GM19468 (cell line): Measurements from ENCODE around the gene DRD2.

Source experiments
- ATAC-seq: cut with Tn5 transposase; IDR thresholded peaks from one replicate; pipeline ENCODE4 v1.9.1; 2021; ENCODE audit warnings: mild to moderate bottlenecking, moderate library complexity, moderate number of reproducible peaks; ENCODE audit not compliant: unreplicated experiment; ENCODE audit errors: extremely low read depth

DRD2 gene

GRCh38 chr11:113487622-113488021, 12.4 kb upstream of the DRD2 start:
- no peak for ATAC-seq

GRCh38 chr11:113484223-113484622, 9.0 kb upstream of the DRD2 start:
- ATAC-seq, result no peak

- no peak for ATAC-seq
These were observed 6.5 kb upstream of the DRD2 start for GRCh38 chr11:113481672-113482071.

GRCh38 chr11:113481226-113481625, 6.0 kb upstream of the DRD2 start:
- no peak for ATAC-seq

- ATAC-seq, result no peak
These were observed 2.1 kb upstream of the DRD2 start for GRCh38 chr11:113477321-113477720.

- no peak for ATAC-seq
These were observed 1.4 kb upstream of the DRD2 start for GRCh38 chr11:113476553-113476952.

- ATAC-seq, result no peak
These were observed 637 bp downstream of the DRD2 start for GRCh38 chr11:113474362-113475159.

- no peak for ATAC-seq
These were observed 1.2 kb downstream of the DRD2 start for GRCh38 chr11:113473983-113474361.

GRCh38 chr11:113472471-113472870, 2.7 kb downstream of the DRD2 start:
- ATAC-seq, result no peak

GRCh38 chr11:113470233-113470632, 5.0 kb downstream of the DRD2 start:
- ATAC-seq, result no peak

GRCh38 chr11:113468726-113469345, 6.4 kb downstream of the DRD2 start:
- ATAC-seq, result no peak

- no peak for ATAC-seq
These were observed 7.7 kb downstream of the DRD2 start for GRCh38 chr11:113467545-113467944.

GRCh38 chr11:113465786-113466185, 9.4 kb downstream of the DRD2 start:
- ATAC-seq, result no peak

- no peak for ATAC-seq
These were observed 10.8 kb downstream of the DRD2 start for GRCh38 chr11:113464416-113464815.

GRCh38 chr11:113462830-113463229, 12.4 kb downstream of the DRD2 start:
- no peak for ATAC-seq

GRCh38 chr11:113461639-113462038, 13.6 kb downstream of the DRD2 start:
- no peak for ATAC-seq

GRCh38 chr11:113460469-113460868, 14.7 kb downstream of the DRD2 start:
- ATAC-seq, result no peak

GRCh38 chr11:113458189-113458588, 17.0 kb downstream of the DRD2 start:
- ATAC-seq, result no peak

- no peak for ATAC-seq
These were observed 17.4 kb downstream of the DRD2 start for GRCh38 chr11:113457784-113458183.

- ATAC-seq, result no peak
These were observed 20.7 kb downstream of the DRD2 start for GRCh38 chr11:113454455-113454854.

- no peak for ATAC-seq
These were observed 25.5 kb downstream of the DRD2 start for GRCh38 chr11:113449743-113450142.

- no peak for ATAC-seq
These were observed 26.9 kb downstream of the DRD2 start for GRCh38 chr11:113448316-113448677.
